Omental fat pad (tissue), 4 donors: ENCODE data around the gene SH3RF3. TPM values are rescaled to one million over a fixed set of nuclear protein-coding genes. Genes with fewer than 3 reads are reported as not detected.

ENCODE experiments used
- ATAC-seq: fragments of 150-250 bp; one replicate; pipeline ENCODE4 v1.9.1; 2016; ENCODE audit warnings: mild to moderate bottlenecking, moderate library complexity; ENCODE audit not compliant: low FRiP score
- DNase-seq: peaks from one replicate; pipeline ENCODE4 v3.0.0-alpha.2; 2019; ENCODE audit warnings: low spot score
- total RNA-seq, 4 donors: library from RNA; depleted of rRNA; stranded (reverse); fragments of >200 nt; gene quantifications; one replicate each; pipeline ENCODE4 v1.1.0, GENCODE V29; 2016
- TF ChIP-seq, protein P1 (sequence below), 3 donors: fragments of 450-650 bp; IDR thresholded peaks; one replicate each; pipeline ENCODE4 v1.5.1; 2016 to 2017; ENCODE audit warnings: antibody characterized with exemption in 3 of 3, mild to moderate bottlenecking in 3 of 3, moderate library complexity in 2 of 3

The SH3RF3 gene
- total RNA-seq, 4 donors from 2014 or later: 6.5 to 16.6 (median 8.6) TPM

DNA sequence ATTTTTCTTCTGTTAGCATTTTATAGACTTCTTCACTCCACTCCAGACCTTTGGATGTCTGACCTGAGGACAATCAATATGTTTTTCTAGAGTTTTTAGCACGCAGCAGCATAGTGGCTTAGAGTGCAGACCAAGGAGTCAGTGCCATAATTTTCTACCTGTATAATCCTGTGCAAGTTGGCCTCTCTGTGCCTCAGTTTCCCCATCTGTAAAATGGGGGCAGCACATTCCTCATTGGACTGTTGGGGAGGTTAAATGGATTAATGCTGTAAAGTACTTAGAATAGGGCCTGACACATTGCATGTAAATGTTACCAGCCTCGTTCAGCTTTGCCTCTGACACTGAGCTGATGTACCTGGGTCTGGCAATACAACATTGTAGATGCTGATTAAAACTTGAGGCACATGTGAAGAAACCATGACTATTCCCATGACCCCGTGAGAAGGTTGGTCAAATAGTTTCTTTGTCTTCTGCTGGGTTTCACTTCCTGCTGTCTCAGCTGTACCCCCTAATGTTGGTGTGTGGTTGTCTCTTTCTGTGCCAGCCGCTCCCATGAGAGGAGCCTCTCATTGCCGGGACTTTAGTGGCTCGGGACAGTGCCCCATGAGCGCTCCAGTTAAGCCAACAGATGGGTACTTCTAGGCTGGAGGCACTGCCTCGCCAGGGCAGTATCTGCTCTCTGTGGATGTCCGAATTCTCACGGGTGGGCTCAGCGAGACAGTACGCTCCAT is 125.3 kb downstream of the SH3RF3 start:
- DNase-seq (no peak), ATAC-seq (no peak)
- TF ChIP-seq, protein P1, sequence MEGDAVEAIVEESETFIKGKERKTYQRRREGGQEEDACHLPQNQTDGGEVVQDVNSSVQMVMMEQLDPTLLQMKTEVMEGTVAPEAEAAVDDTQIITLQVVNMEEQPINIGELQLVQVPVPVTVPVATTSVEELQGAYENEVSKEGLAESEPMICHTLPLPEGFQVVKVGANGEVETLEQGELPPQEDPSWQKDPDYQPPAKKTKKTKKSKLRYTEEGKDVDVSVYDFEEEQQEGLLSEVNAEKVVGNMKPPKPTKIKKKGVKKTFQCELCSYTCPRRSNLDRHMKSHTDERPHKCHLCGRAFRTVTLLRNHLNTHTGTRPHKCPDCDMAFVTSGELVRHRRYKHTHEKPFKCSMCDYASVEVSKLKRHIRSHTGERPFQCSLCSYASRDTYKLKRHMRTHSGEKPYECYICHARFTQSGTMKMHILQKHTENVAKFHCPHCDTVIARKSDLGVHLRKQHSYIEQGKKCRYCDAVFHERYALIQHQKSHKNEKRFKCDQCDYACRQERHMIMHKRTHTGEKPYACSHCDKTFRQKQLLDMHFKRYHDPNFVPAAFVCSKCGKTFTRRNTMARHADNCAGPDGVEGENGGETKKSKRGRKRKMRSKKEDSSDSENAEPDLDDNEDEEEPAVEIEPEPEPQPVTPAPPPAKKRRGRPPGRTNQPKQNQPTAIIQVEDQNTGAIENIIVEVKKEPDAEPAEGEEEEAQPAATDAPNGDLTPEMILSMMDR (IDR thresholded peaks at IDR 0.05): no peak

DNA sequence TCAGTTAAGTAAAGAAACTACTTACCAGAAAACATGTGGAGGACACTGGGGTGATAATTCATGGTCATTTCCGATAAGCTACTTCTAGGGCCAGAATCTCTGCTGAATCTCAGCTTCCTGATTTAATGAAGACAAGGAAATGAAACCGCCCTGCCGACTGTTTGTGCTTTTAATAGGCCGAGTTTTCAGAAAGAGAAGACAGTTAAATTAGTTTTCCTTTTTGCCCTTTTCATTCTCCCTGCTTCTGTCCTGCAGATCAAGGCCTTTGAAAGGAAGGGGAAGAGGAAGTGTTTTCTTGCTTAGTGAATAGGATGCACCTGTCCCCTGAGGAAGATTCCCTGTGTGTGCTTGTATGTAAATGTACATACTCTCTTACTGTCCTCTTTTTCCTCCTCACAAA is 126.6 kb downstream of the SH3RF3 start:
- TF ChIP-seq, protein P1 (IDR thresholded peaks at IDR 0.05): no peak
- DNase-seq (no peak), ATAC-seq (no peak)

- TF ChIP-seq, protein P1 (IDR thresholded peaks at IDR 0.05): no peak
- no peak for DNase-seq
- no peak for ATAC-seq
These were observed 127.1 kb downstream of the SH3RF3 start for GRCh38 chr2:109256111-109256510.

DNA sequence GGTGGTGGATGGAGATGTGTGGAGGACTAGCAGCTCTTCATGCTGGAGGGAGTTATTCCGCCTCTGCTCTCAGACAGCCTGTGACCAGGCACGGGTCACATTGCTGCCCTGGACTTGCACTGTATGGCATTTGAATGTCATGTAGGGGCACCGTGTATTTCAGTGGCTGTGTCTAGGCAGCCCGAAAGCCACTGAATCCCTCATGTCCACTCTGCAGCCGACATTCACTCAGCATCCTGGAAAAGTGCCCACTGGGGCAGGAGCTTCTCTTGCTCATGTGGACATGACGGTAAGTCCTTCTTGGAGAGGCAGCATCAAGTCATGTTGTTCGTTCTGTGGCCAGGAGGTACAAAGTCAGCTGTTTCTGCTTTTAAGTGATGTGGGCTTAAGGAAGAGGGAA is 127.9 kb downstream of the SH3RF3 start:
- no peak for ATAC-seq
- no peak for DNase-seq
- TF ChIP-seq, protein P1 (IDR thresholded peaks at IDR 0.05): no peak

GRCh38 chr2:109257653-109258052 is 128.6 kb downstream of the SH3RF3 start:
- DNase-seq (no peak), ATAC-seq (no peak)
- TF ChIP-seq, protein P1 (IDR thresholded peaks at IDR 0.05): no peak

GRCh38 chr2:109258376-109258775 is 129.4 kb downstream of the SH3RF3 start:
- DNase-seq (no peak), ATAC-seq (no peak)
- TF ChIP-seq, protein P1 (IDR thresholded peaks at IDR 0.05): no peak

DNA sequence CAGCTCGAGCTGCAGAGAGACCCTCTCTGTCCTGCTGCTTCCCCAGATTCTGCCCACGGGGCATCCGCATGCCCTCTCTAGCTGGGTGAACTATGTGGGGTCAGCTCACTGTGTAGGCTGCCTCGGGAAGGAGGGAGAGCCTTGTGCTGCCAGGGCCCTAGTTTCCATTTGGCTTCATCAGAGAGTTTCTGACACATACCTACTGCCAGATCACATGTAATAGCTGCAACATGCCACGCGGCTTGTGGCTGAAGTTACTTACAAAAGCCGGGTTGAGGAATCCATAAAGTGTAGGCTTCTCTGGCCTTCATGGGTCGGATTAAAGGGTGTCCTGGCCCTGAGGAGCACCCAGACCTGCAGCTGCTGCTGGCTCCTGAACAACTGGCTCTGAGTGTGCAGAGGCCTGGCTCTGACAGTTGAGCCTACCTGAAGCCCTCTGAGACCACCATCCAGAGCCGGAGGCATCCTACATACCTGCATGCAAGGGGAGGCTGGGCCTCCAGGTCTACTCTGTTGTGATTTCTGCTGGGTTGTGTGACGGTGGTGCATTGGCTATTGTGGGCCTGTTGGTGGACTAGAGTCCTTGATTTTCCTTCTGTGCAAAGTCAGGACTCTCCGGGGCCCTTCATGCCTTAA is 130.0 kb downstream of the SH3RF3 start:
- no peak for ATAC-seq
- TF ChIP-seq, protein P1 (IDR thresholded peaks at IDR 0.05): no peak
- no peak for DNase-seq
